ENCODE data around the gene TNIP1. TPM values are rescaled to one million over a fixed set of nuclear protein-coding genes. Genes with fewer than 3 reads are reported as not detected.

TNIP1 gene
- polyA plus RNA-seq, 2 of the 4 experiments (the other 2 are of a cell fraction), result 48.4 to 53.4 TPM

DNA sequence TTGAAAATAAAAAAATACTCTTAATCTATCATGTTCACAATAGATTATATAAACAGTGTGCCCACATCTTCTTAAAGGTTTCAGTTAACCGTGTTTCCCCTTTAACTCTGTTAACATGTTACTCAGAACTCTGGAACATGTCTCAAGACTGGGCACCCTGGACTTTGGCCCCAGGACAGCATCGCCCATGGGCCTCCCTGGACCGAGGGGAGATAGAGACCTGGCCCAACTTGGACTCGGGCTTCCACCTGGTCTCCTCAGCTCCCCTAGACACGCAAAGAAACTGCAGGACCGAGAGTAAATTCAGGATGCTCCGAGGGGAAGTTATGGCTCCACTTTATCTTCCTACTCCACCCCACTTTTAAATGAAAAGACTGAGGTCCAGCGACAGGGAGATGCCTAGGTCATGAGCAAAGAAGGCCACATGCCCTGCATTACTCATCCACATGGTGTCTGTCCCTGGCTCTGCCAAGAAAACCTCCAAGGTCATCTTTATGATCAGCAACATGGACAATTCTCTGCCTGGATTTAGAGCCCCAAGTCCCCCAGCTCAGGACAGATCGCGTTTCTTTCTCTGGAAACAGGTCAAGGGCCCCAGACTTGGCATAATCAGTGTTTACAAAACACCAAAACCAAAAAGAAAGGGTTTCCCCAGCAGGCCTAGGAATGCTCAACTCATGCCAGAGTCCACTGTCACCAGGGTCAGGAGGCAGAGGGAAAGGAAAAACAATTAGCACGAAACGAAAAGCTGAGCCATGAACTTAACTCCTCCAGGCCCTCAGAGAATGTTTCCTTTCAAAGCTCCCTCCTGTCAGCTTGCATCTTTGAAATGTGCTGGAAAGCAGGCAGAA is 43.0 kb downstream of the TNIP1 start:
- peak overlapping the region in 1 of 2 experiments; percentile 13; a peak in 1 of 6 replicates for H3K27ac ChIP-seq
- ChIA-PET CTCF (interaction anchor here (0.6 to 15.1 kb wide), 3 partner anchors 13 to 78 kb away, joined by 5 to 151 read pairs (median 66); no protein-coding TSS in a partner anchor), POLR2A (no interaction called here)
- H3K4me3 ChIP-seq, result no peak overlapping the region
- no peak for DNase-seq (ENCODE audit: low read depth in 1 of 2, low spot score in 1 of 2)
- no peak for FAIRE-seq
- 78% methylated on average over 12 of the region's 12 CpGs for WGBS (ENCODE audit: missing lambda C conversion rate)
- ATAC-seq, result no peak
- TF ChIP-seq CHD4 (IDR thresholded peaks at IDR 0.05; ENCODE audit: borderline replicate concordance) (no peak), HES2 (IDR thresholded peaks at IDR 0.05) (no peak), FOSL2 (IDR thresholded peaks at IDR 0.05) (no peak), FOSL2 (CRISPR knock-in tag; IDR thresholded peaks at IDR 0.05) (no peak)
- no peak overlapping the region; the same call in 2 of the 3 replicates for H3K4me2 ChIP-seq
- H3K4me1 ChIP-seq, result peaks cover 39% of the 10 kb centered on the region
- H3K9me3 ChIP-seq, result no peaks in the 10 kb centered on the region

DNA sequence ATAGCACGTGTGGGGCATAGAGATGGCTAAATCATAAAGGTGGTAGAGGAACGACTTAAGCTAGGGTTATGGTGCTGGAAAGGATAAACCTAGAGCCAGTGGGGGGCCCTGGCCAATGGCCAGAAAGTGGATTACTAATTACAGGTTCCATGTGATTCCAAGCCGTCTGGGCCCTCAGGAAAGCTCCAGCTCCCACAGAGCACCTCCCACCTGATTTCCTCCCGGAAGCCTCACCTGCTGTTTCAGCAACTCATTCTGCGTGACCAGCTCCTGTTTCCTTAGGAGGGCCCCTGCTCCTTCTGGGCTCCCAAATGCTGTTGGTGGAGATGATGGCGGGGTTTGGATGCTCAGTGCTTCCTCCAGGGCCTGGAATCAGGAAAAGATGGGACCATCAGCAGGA is 44.3 kb downstream of the TNIP1 start:
- Histone ChIP-seq H3K9me3 (no peaks in the 10 kb centered on the region), H3K27ac (no peak overlapping the region), H3K4me2 (no peak overlapping the region), H3K4me3 (no peak overlapping the region), H3K4me1 (peaks cover 39% of the 10 kb centered on the region)
- FAIRE-seq (no peak), ATAC-seq (no peak), DNase-seq (ENCODE audit: low read depth in 1 of 2, low spot score in 1 of 2) (no peak)
- ChIA-PET POLR2A (no interaction called here), CTCF (interaction anchor here (1.1 to 15.1 kb wide), 5 partner anchors 14 to 128 kb away, joined by 3 to 151 read pairs (median 8); no protein-coding TSS in a partner anchor)
- 79% methylated on average over 6 of the region's 6 CpGs for WGBS (ENCODE audit: missing lambda C conversion rate)
- TF ChIP-seq POLR2AphosphoS2 (conservative IDR thresholded peaks at IDR 0.05; ENCODE audit: low read length) (no peak), CHD2 (IDR thresholded peaks at IDR 0.05; ENCODE audit: low read length, partially characterized antibody) (no peak), MYC (IDR thresholded peaks at IDR 0.05; ENCODE audit: borderline replicate concordance, low read length) (no peak), HOXA7 (CRISPR knock-in tag; IDR thresholded peaks at IDR 0.05) (no peak), HES2 (IDR thresholded peaks at IDR 0.05) (no peak), PHF8 (IDR thresholded peaks at IDR 0.05; ENCODE audit: borderline replicate concordance, low read depth) (no peak), RFX5 (IDR thresholded peaks at IDR 0.05) (no peak), FOSB (CRISPR knock-in tag; IDR thresholded peaks at IDR 0.05) (no peak), CBX8 (IDR thresholded peaks at IDR 0.05) (no peak), JUNB (IDR thresholded peaks at IDR 0.05) (no peak)
- TF ChIP-seq, protein P1, sequence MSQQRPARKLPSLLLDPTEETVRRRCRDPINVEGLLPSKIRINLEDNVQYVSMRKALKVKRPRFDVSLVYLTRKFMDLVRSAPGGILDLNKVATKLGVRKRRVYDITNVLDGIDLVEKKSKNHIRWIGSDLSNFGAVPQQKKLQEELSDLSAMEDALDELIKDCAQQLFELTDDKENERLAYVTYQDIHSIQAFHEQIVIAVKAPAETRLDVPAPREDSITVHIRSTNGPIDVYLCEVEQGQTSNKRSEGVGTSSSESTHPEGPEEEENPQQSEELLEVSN (IDR thresholded peaks at IDR 0.05; ENCODE audit: borderline replicate concordance, low read depth), result no peak
- TF ChIP-seq, protein P2, sequence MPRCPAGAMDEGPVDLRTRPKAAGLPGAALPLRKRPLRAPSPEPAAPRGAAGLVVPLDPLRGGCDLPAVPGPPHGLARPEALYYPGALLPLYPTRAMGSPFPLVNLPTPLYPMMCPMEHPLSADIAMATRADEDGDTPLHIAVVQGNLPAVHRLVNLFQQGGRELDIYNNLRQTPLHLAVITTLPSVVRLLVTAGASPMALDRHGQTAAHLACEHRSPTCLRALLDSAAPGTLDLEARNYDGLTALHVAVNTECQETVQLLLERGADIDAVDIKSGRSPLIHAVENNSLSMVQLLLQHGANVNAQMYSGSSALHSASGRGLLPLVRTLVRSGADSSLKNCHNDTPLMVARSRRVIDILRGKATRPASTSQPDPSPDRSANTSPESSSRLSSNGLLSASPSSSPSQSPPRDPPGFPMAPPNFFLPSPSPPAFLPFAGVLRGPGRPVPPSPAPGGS (IDR thresholded peaks at IDR 0.05), result no peak
- TF ChIP-seq, protein P3, sequence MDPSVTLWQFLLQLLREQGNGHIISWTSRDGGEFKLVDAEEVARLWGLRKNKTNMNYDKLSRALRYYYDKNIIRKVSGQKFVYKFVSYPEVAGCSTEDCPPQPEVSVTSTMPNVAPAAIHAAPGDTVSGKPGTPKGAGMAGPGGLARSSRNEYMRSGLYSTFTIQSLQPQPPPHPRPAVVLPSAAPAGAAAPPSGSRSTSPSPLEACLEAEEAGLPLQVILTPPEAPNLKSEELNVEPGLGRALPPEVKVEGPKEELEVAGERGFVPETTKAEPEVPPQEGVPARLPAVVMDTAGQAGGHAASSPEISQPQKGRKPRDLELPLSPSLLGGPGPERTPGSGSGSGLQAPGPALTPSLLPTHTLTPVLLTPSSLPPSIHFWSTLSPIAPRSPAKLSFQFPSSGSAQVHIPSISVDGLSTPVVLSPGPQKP (IDR thresholded peaks at IDR 0.05; ENCODE audit: low read depth, low read length), result no peak

All from A549 (cell line).